GM12891 (cell line): Measurements from ENCODE around the gene WNT11.

Experiments
- POLR2A ChIP-seq: IDR thresholded peaks from 2 replicates; pipeline ENCODE4 v1.6.1; 2011; ENCODE audit warnings: low read depth, low read length, control low read depth
- POLR2AphosphoS5 ChIP-seq: IDR thresholded peaks from 2 replicates; pipeline ENCODE4 v1.6.1; 2011; ENCODE audit warnings: low read depth, low read length, control low read depth

GRCh38 chr11:76243193-76243956, 37.1 kb upstream of the WNT11 start:
- TF ChIP-seq POLR2A: no peak
- TF ChIP-seq POLR2AphosphoS5: no peak
